Measurements from ENCODE around the gene MN1.

Gene MN1

DNA sequence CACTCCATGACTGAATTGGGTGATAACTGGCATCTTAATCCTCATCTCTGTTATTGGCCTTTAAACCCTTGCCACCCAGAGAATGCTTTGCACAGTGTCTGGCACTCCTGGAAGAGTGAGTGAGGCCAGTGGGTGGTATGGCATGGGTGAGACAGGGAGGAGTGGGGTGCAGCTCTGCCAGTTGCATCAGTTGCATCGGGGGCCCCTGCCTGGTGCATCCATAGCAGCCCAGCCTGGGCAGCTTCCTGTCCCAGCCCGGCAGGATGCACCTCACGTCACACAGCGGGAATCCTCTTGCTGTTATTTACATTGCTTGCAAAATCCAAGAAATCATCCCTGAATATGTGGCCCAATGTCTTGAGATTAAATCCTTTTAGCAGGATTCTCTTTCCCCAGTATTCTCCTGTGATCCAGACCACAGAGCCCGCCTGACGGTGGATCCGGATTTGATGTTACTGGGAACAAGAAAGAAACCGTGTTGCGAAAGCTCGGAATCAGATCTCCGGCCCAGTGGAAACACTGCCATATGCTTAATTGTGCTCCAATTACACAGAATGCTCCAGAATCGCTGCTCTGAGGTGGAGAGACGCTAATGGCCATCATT, 37.6 kb upstream of the MN1 start:
- Histone ChIP-seq H3K27ac (ENCODE audit: low read length) (no peak overlapping the region), H3K36me3 (ENCODE audit: insufficient read depth, low read length) (no peaks in the 10 kb centered on the region), H3K27me3 (ENCODE audit: insufficient read depth, low read length, poor library complexity) (no peaks in the 10 kb centered on the region), H3K4me2 (ENCODE audit: insufficient read depth, low read length) (no peak overlapping the region), H3K79me2 (ENCODE audit: insufficient read depth, low read length) (no peaks in the 10 kb centered on the region), H3K4me1 (ENCODE audit: insufficient read depth, low read length) (no peaks in the 10 kb centered on the region), H2AFZ (ENCODE audit: low read depth, low read length) (no peak overlapping the region), H3K9me3 (ENCODE audit: insufficient read depth, low read length, severe bottlenecking) (no peaks in the 10 kb centered on the region), H3K9ac (ENCODE audit: low read depth, low read length) (no peak overlapping the region), H4K20me1 (ENCODE audit: insufficient read depth, low read length) (no peaks in the 10 kb centered on the region), H3K4me3 (ENCODE audit: low read depth in 1 of 2, low read length in 2 of 2) (no peak overlapping the region)
- TF ChIP-seq EZH2 (IDR thresholded peaks at IDR 0.05; ENCODE audit: borderline replicate concordance, low read depth, low read length, severe bottlenecking) = no peak
- TF ChIP-seq, protein P1, sequence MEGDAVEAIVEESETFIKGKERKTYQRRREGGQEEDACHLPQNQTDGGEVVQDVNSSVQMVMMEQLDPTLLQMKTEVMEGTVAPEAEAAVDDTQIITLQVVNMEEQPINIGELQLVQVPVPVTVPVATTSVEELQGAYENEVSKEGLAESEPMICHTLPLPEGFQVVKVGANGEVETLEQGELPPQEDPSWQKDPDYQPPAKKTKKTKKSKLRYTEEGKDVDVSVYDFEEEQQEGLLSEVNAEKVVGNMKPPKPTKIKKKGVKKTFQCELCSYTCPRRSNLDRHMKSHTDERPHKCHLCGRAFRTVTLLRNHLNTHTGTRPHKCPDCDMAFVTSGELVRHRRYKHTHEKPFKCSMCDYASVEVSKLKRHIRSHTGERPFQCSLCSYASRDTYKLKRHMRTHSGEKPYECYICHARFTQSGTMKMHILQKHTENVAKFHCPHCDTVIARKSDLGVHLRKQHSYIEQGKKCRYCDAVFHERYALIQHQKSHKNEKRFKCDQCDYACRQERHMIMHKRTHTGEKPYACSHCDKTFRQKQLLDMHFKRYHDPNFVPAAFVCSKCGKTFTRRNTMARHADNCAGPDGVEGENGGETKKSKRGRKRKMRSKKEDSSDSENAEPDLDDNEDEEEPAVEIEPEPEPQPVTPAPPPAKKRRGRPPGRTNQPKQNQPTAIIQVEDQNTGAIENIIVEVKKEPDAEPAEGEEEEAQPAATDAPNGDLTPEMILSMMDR (IDR thresholded peaks at IDR 0.05; ENCODE audit: borderline replicate concordance, extremely low read depth, low read length, poor library complexity, severe bottlenecking) = no peak
- DNase-seq = no peak
- ATAC-seq (ENCODE audit: insufficient read depth, low read depth) = no peak

DNA sequence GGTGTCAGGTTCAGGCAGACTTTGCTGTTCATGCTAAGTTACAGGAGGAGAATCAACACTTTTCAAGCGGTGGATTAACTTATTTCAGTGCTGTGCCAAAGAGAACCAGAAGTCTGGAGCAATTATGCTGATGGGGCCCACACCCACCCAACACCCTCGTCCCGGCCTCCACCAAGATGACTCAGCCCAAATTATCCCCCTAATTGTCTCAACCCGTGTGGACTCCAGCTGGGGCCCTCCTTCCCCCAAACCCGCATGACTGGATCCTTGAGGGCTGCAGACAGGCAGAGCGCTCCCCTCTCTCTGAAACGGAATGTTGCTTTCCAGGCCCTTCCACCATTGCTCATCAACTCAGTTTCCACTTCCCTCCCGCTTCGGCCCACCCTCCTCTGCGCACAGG, 34.6 kb upstream of the MN1 start:
- Histone ChIP-seq H3K27ac (ENCODE audit: low read length) (no peak overlapping the region), H3K36me3 (ENCODE audit: insufficient read depth, low read length) (no peaks in the 10 kb centered on the region), H4K20me1 (ENCODE audit: insufficient read depth, low read length) (no peaks in the 10 kb centered on the region), H2AFZ (ENCODE audit: low read depth, low read length) (no peak overlapping the region), H3K4me2 (ENCODE audit: insufficient read depth, low read length) (no peak overlapping the region), H3K4me1 (ENCODE audit: insufficient read depth, low read length) (no peaks in the 10 kb centered on the region), H3K9ac (ENCODE audit: low read depth, low read length) (no peak overlapping the region), H3K9me3 (ENCODE audit: insufficient read depth, low read length, severe bottlenecking) (no peaks in the 10 kb centered on the region), H3K4me3 (ENCODE audit: low read depth in 1 of 2, low read length in 2 of 2) (no peak overlapping the region), H3K79me2 (ENCODE audit: insufficient read depth, low read length) (no peaks in the 10 kb centered on the region), H3K27me3 (ENCODE audit: insufficient read depth, low read length, poor library complexity) (no peaks in the 10 kb centered on the region)
- no peak for DNase-seq
- TF ChIP-seq, protein P1 (IDR thresholded peaks at IDR 0.05; ENCODE audit: borderline replicate concordance, extremely low read depth, low read length, poor library complexity, severe bottlenecking) = no peak
- no peak for TF ChIP-seq EZH2 (IDR thresholded peaks at IDR 0.05; ENCODE audit: borderline replicate concordance, low read depth, low read length, severe bottlenecking)
- no peak for ATAC-seq (ENCODE audit: insufficient read depth, low read depth)

DNA sequence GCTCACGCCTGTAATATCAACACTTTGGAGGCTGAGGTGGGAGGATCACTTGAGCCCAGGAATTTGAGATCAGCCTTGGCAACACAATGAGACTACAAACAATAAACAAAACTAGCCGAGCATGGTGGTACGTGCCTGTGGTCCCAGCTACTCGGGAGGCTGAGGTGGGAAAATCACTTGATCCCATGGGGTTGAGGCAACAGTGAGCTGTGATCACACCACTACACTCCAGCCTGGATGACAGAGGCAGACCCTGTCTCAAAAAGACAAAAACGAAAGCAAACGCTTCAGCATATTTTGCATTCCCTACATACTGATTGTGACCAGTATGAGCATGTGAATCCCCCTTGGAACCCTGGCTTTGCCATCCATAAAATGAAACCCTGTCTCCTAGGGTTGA, 33.9 kb upstream of the MN1 start:
- Histone ChIP-seq H3K4me3 (ENCODE audit: low read depth in 1 of 2, low read length in 2 of 2) (no peak overlapping the region), H3K36me3 (ENCODE audit: insufficient read depth, low read length) (no peaks in the 10 kb centered on the region), H3K9me3 (ENCODE audit: insufficient read depth, low read length, severe bottlenecking) (no peaks in the 10 kb centered on the region), H3K79me2 (ENCODE audit: insufficient read depth, low read length) (no peaks in the 10 kb centered on the region), H3K4me2 (ENCODE audit: insufficient read depth, low read length) (no peak overlapping the region), H3K27ac (ENCODE audit: low read length) (no peak overlapping the region), H3K4me1 (ENCODE audit: insufficient read depth, low read length) (no peaks in the 10 kb centered on the region), H3K9ac (ENCODE audit: low read depth, low read length) (no peak overlapping the region), H4K20me1 (ENCODE audit: insufficient read depth, low read length) (no peaks in the 10 kb centered on the region), H2AFZ (ENCODE audit: low read depth, low read length) (no peak overlapping the region), H3K27me3 (ENCODE audit: insufficient read depth, low read length, poor library complexity) (no peaks in the 10 kb centered on the region)
- no peak for TF ChIP-seq EZH2 (IDR thresholded peaks at IDR 0.05; ENCODE audit: borderline replicate concordance, low read depth, low read length, severe bottlenecking)
- TF ChIP-seq, protein P1 (IDR thresholded peaks at IDR 0.05; ENCODE audit: borderline replicate concordance, extremely low read depth, low read length, poor library complexity, severe bottlenecking) = no peak
- ATAC-seq (ENCODE audit: insufficient read depth, low read depth) (no peak), DNase-seq (no peak)
